SJSA1 (cell line): ENCODE measurements around the gene LRRTM4. TPM values are rescaled to one million over a fixed set of nuclear protein-coding genes. Genes with fewer than 3 reads are reported as not detected.

Experiments used
- DNase-seq, 2 experiments: peaks; one replicate each; pipeline ENCODE4 v3.0.0-alpha.2; 2015 to 2020; ENCODE audit warnings: low spot score in 2 of 2, low read depth in 1 of 2
- H3K27ac ChIP-seq: fragments of 250-450 bp; sonication (Bioruptor Pico); 2 replicates; pipeline ENCODE4 v1.5.1; 2020; ENCODE audit warnings: mild to moderate bottlenecking, moderate library complexity
- H3K27me3 ChIP-seq: fragments of 250-450 bp; sonication (Bioruptor Pico); replicated peaks from 2 replicates; pipeline ENCODE4 v1.5.1; 2020; ENCODE audit warnings: mild to moderate bottlenecking, moderate library complexity
- H3K36me3 ChIP-seq: fragments of 250-450 bp; sonication (Bioruptor Pico); 2 replicates; pipeline ENCODE4 v1.5.1; 2020; ENCODE audit warnings: mild to moderate bottlenecking
- H3K4me1 ChIP-seq: fragments of 250-450 bp; sonication (Bioruptor Pico); replicated peaks from 2 replicates; pipeline ENCODE4 v1.6.1; 2021; ENCODE audit warnings: mild to moderate bottlenecking
- H3K4me3 ChIP-seq: fragments of 250-450 bp; sonication (Bioruptor Pico); 2 replicates; pipeline ENCODE4 v1.5.1; 2020; ENCODE audit warnings: mild to moderate bottlenecking
- H3K9me3 ChIP-seq: fragments of 250-450 bp; sonication (Bioruptor Pico); replicated peaks from 2 replicates; pipeline ENCODE4 v1.5.1; 2020; ENCODE audit warnings: mild to moderate bottlenecking
- total RNA-seq: library from RNA; depleted of rRNA; stranded (reverse); fragments of >200 nt; shearing (Covaris generic); gene quantifications from 2 replicates; pipeline ENCODE4 v1.2.3, GENCODE V29; 2014

The LRRTM4 gene
- total RNA-seq, 1 experiment from 2014 or later: not detected

GRCh38 chr2:76940559-76940958, 581.6 kb downstream of the LRRTM4 start:
- no peak overlapping the region for H3K27ac ChIP-seq
- H3K4me3 ChIP-seq: no peak overlapping the region
- H3K4me1 ChIP-seq: no peaks in the 10 kb centered on the region
- no peaks in the 10 kb centered on the region for H3K27me3 ChIP-seq
- H3K9me3 ChIP-seq: peaks cover 2% of the 10 kb centered on the region; the same call in 1 of the 2 replicates
- H3K36me3 ChIP-seq: no peaks in the 10 kb centered on the region
- no peak for DNase-seq

- H3K27ac ChIP-seq: no peak overlapping the region
- H3K4me3 ChIP-seq: no peak overlapping the region
- H3K4me1 ChIP-seq: no peaks in the 10 kb centered on the region
- H3K36me3 ChIP-seq: no peaks in the 10 kb centered on the region
- H3K27me3 ChIP-seq: no peaks in the 10 kb centered on the region
- no peak for DNase-seq
- peaks cover 4% of the 10 kb centered on the region; the same call in 1 of the 2 replicates for H3K9me3 ChIP-seq
Measured at GRCh38 chr2:76938153-76938552, 584.0 kb downstream of the LRRTM4 start.

- Histone ChIP-seq H3K27me3 (no peaks in the 10 kb centered on the region), H3K27ac (no peak overlapping the region), H3K4me3 (no peak overlapping the region), H3K9me3 (peaks cover 2% of the 10 kb centered on the region; the same call in 1 of the 2 replicates), H3K36me3 (no peaks in the 10 kb centered on the region), H3K4me1 (no peaks in the 10 kb centered on the region)
- no peak for DNase-seq
Measured at GRCh38 chr2:76932550-76932949, 589.6 kb downstream of the LRRTM4 start.

- Histone ChIP-seq H3K36me3 (no peaks in the 10 kb centered on the region), H3K27me3 (no peaks in the 10 kb centered on the region), H3K9me3 (peaks cover 2% of the 10 kb centered on the region; the same call in 1 of the 2 replicates), H3K4me3 (no peak overlapping the region), H3K27ac (no peak overlapping the region), H3K4me1 (no peaks in the 10 kb centered on the region)
- DNase-seq: no peak
Measured at GRCh38 chr2:76930056-76930744, 592.0 kb downstream of the LRRTM4 start.

- H3K27ac ChIP-seq: no peak overlapping the region
- DNase-seq: no peak
- no peaks in the 10 kb centered on the region; the same call in 1 of the 2 replicates for H3K9me3 ChIP-seq
- no peaks in the 10 kb centered on the region for H3K4me1 ChIP-seq
- H3K36me3 ChIP-seq: no peaks in the 10 kb centered on the region
- no peaks in the 10 kb centered on the region for H3K27me3 ChIP-seq
- no peak overlapping the region for H3K4me3 ChIP-seq
Measured at GRCh38 chr2:76928026-76928425, 594.1 kb downstream of the LRRTM4 start.

- no peaks in the 10 kb centered on the region for H3K4me1 ChIP-seq
- no peak overlapping the region for H3K27ac ChIP-seq
- no peaks in the 10 kb centered on the region for H3K36me3 ChIP-seq
- H3K9me3 ChIP-seq: no peaks in the 10 kb centered on the region
- H3K4me3 ChIP-seq: no peak overlapping the region
- no peak for DNase-seq
- H3K27me3 ChIP-seq: no peaks in the 10 kb centered on the region
Measured at GRCh38 chr2:76921006-76921405, 601.2 kb downstream of the LRRTM4 start.

GRCh38 chr2:76895469-76895868, 626.7 kb downstream of the LRRTM4 start:
- Histone ChIP-seq H3K4me3 (no peak overlapping the region), H3K27ac (no peak overlapping the region), H3K4me1 (no peaks in the 10 kb centered on the region), H3K36me3 (no peaks in the 10 kb centered on the region), H3K27me3 (no peaks in the 10 kb centered on the region), H3K9me3 (no peaks in the 10 kb centered on the region; the same call in 1 of the 2 replicates)
- DNase-seq: no peak

- no peak for DNase-seq
- no peaks in the 10 kb centered on the region for H3K9me3 ChIP-seq
- no peak overlapping the region for H3K27ac ChIP-seq
Measured at GRCh38 chr2:76870581-76870980, 651.6 kb downstream of the LRRTM4 start.

GRCh38 chr2:76870011-76870410, 652.2 kb downstream of the LRRTM4 start:
- no peak overlapping the region for H3K4me3 ChIP-seq
- H3K27ac ChIP-seq: no peak overlapping the region
- H3K4me1 ChIP-seq: no peaks in the 10 kb centered on the region
- H3K36me3 ChIP-seq: no peaks in the 10 kb centered on the region
- H3K27me3 ChIP-seq: no peaks in the 10 kb centered on the region
- no peaks in the 10 kb centered on the region for H3K9me3 ChIP-seq
- no peak for DNase-seq

More at GRCh38 chr2:76870581-76870980, 651.6 kb downstream of the LRRTM4 start:
- no peaks in the 10 kb centered on the region for H3K27me3 ChIP-seq
- H3K36me3 ChIP-seq: no peaks in the 10 kb centered on the region
- no peaks in the 10 kb centered on the region for H3K4me1 ChIP-seq
- H3K4me3 ChIP-seq: no peak overlapping the region

GRCh38 chr2:76867854-76868253, 654.3 kb downstream of the LRRTM4 start:
- no peak overlapping the region for H3K27ac ChIP-seq
- no peaks in the 10 kb centered on the region for H3K27me3 ChIP-seq
- H3K4me3 ChIP-seq: no peak overlapping the region
- H3K4me1 ChIP-seq: no peaks in the 10 kb centered on the region
- DNase-seq: no peak
- no peaks in the 10 kb centered on the region for H3K9me3 ChIP-seq
- no peaks in the 10 kb centered on the region for H3K36me3 ChIP-seq

GRCh38 chr2:76866464-76866863, 655.7 kb downstream of the LRRTM4 start:
- DNase-seq: no peak
- no peak overlapping the region for H3K27ac ChIP-seq
- H3K4me3 ChIP-seq: no peak overlapping the region
- H3K4me1 ChIP-seq: no peaks in the 10 kb centered on the region
- no peaks in the 10 kb centered on the region for H3K9me3 ChIP-seq
- no peaks in the 10 kb centered on the region for H3K27me3 ChIP-seq
- H3K36me3 ChIP-seq: no peaks in the 10 kb centered on the region

GRCh38 chr2:76862901-76863300, 659.3 kb downstream of the LRRTM4 start:
- Histone ChIP-seq H3K27me3 (no peaks in the 10 kb centered on the region), H3K4me3 (no peak overlapping the region), H3K36me3 (no peaks in the 10 kb centered on the region), H3K9me3 (no peaks in the 10 kb centered on the region), H3K4me1 (no peaks in the 10 kb centered on the region), H3K27ac (no peak overlapping the region)
- no peak for DNase-seq

GRCh38 chr2:76861708-76862107, 660.5 kb downstream of the LRRTM4 start:
- no peak for DNase-seq

GRCh38 chr2:76851000-76851399, 671.2 kb downstream of the LRRTM4 start:
- no peak for DNase-seq
- no peaks in the 10 kb centered on the region for H3K9me3 ChIP-seq
- no peaks in the 10 kb centered on the region for H3K36me3 ChIP-seq
- no peaks in the 10 kb centered on the region for H3K27me3 ChIP-seq
- no peak overlapping the region for H3K4me3 ChIP-seq
- H3K27ac ChIP-seq: no peak overlapping the region
- no peaks in the 10 kb centered on the region for H3K4me1 ChIP-seq

More at GRCh38 chr2:76861708-76862107, 660.5 kb downstream of the LRRTM4 start:
- Histone ChIP-seq H3K27me3 (no peaks in the 10 kb centered on the region), H3K36me3 (no peaks in the 10 kb centered on the region), H3K4me1 (no peaks in the 10 kb centered on the region), H3K4me3 (no peak overlapping the region), H3K27ac (no peak overlapping the region), H3K9me3 (no peaks in the 10 kb centered on the region)

GRCh38 chr2:76849086-76849485, 673.1 kb downstream of the LRRTM4 start:
- no peak overlapping the region for H3K4me3 ChIP-seq
- H3K36me3 ChIP-seq: no peaks in the 10 kb centered on the region
- no peak for DNase-seq
- no peaks in the 10 kb centered on the region for H3K9me3 ChIP-seq
- H3K4me1 ChIP-seq: no peaks in the 10 kb centered on the region
- no peak overlapping the region for H3K27ac ChIP-seq
- no peaks in the 10 kb centered on the region for H3K27me3 ChIP-seq
